K562 (cell line): ENCODE results near the gene AANAT.

ENCODE experiments used
- ARID2 ChIP-seq: fragments of 450-650 bp; IDR thresholded peaks from 2 replicates; pipeline ENCODE4 v1.6.1; 2017; ENCODE audit warnings: antibody characterized with exemption, mild to moderate bottlenecking
- CTCF ChIP-seq, 3 experiments: IDR thresholded peaks in 2 of 3; conservative IDR thresholded peaks in 1 of 3; 2 replicates each; pipeline ENCODE4 v1.5.1; 2011 to 2012; ENCODE audit warnings: low read length in 3 of 3, mild to moderate bottlenecking in 3 of 3, control low read depth in 2 of 3, improper control_type of control experiment in 1 of 3, inconsistent platforms in 1 of 3, low read depth in 1 of 3, mixed read lengths in 1 of 3, moderate library complexity in 1 of 3; ENCODE audit not compliant: insufficient read depth in 2 of 3
- NR3C1 ChIP-seq: sonication (generic); formaldehyde crosslinking; IDR thresholded peaks from 2 replicates; pipeline ENCODE4 v1.8.1; 2022; ENCODE audit warnings: missing genetic modification reagents
- SP2 ChIP-seq: IDR thresholded peaks from 2 replicates; pipeline ENCODE4 v1.6.1; 2011; ENCODE audit warnings: mild to moderate bottlenecking, low read depth, low read length, moderate library complexity; ENCODE audit not compliant: poor library complexity, severe bottlenecking; ENCODE audit errors: extremely low read depth
- ZKSCAN1 ChIP-seq: fragments of 150-350 bp; IDR thresholded peaks from 2 replicates; pipeline ENCODE4 v1.6.1; 2016; ENCODE audit warnings: low read depth, low read length

- TF ChIP-seq ZKSCAN1 (no peak), NR3C1 (CRISPR knock-in tag) (no peak), CTCF (IDR thresholded peaks at IDR 0.05 in 2 of 3, conservative IDR thresholded peaks at IDR 0.05 in 1 of 3; ENCODE audit: insufficient read depth in 2 of 3, low read depth in 1 of 3, low read length in 3 of 3) (no peak), ARID2 (no peak), SP2 (no peak)
Observed at GRCh38 chr17:76459674-76460073, 7.7 kb upstream of the AANAT start.
